GM18861 (cell line): Measurements from ENCODE around the gene LATS1.
"Not testable (repeated sequence)": the region's sequence is repeated elsewhere in the genome, so short reads cannot be mapped to it uniquely, and the experiment has no call there.

Experiments
- ATAC-seq: cut with Tn5 transposase; IDR thresholded peaks from one replicate; pipeline ENCODE4 v1.9.1; 2021; ENCODE audit not compliant: unreplicated experiment

LATS1 gene

GRCh38 chr6:149728499-149729234, 10.8 kb upstream of the LATS1 start:
- ATAC-seq = no peak

- ATAC-seq = no peak
Measured at GRCh38 chr6:149727793-149728498, 10.0 kb upstream of the LATS1 start.

- ATAC-seq = no peak
Measured at GRCh38 chr6:149725785-149726184, 7.9 kb upstream of the LATS1 start.

DNA sequence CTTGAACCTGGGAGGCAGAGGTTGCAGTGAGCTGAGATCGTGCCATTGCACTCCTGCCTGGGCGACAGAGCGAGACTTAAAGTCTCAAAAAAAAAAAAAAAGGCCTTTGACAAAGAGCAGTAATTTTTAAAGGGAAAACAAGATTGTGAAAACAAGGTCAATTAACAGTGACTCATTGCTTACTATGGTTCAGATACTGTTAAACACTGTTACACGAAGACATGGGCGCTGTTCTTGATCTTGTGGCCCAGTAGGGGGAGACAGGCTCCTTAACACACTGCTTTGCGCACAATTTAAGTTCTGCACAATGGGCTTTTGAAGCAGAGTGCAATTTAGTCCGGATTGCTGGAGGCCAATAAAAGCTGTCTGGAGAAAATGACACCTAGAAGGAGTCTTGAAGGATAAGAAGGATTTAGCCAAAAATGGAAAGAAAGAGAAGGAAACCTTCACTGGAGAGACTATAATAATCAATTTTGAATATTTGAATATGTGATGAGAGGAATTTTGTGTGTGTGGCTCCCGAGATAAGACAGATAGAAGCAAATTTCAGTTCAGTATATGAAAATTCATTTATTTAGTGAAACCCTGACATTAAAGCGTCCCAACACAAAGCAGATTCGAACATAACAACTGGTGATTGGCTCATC, 6.0 kb upstream of the LATS1 start:
- no peak for ATAC-seq

- no peak for ATAC-seq
Measured at GRCh38 chr6:149723262-149723661, 5.4 kb upstream of the LATS1 start.

- ATAC-seq = no peak
Measured at GRCh38 chr6:149719531-149719930, 1.6 kb upstream of the LATS1 start.

GRCh38 chr6:149717255-149717587, 680 bp downstream of the LATS1 start:
- ATAC-seq = no peak

DNA sequence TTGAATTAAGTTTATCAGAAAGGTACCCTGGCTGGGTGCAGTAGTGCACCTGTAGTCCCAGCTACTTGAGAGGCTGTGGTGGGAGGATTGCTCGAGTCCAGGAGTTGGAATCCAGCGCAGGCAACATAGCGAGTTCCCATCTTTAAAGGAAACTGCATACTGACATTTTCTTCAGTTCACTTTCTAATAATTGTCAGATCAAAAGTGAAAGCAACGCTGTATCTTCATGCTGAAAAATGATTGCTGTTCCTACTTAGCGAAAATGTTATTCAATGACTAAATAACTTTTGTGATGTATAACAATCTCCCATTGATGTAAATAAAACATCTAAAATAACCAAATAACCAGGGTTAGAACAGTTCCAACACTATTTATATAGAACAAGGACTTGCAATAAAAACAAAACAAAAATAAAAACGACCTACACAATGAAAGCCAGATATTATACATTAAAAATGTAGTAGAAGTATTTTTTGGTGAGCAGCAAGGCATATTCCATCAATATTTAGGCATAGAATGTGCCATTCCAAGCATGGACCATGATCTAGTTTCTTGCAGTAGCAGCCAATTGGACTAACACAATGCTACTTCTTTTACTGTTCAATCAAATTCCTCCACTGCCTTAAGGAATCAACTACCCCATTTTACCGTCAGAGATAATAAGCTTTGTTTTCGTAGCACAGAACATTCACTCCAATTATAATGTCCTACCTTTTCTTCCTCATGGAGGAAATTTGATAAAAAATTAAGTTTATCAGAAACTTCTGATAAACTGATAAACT, 1.5 kb downstream of the LATS1 start:
- no peak for ATAC-seq

- no peak for ATAC-seq
Measured at GRCh38 chr6:149714442-149714841, 3.5 kb downstream of the LATS1 start.

GRCh38 chr6:149711711-149712110, 6.2 kb downstream of the LATS1 start:
- no peak for ATAC-seq

GRCh38 chr6:149701714-149702113, 16.2 kb downstream of the LATS1 start:
- ATAC-seq = no peak

DNA sequence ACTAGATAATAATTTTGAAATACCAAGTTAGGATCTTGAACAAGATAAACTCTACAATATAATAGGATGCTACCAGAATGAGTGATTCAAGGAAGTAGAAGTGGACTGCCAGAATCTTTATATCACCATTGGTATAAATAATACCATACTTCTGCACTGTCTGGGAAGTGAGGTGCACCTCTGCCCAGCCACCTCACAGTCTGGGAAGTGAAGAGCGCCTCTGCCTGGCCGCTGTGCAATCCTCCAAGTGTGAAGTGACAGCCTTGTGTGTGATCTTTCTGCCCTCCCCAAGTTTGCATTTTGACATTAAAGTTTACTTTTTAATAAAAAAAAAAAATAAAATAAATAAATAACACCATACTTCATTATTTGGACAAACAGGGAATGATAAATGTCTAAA, 18.8 kb downstream of the LATS1 start:
- no peak for ATAC-seq

- no peak for ATAC-seq
Measured at GRCh38 chr6:149698175-149698574, 19.7 kb downstream of the LATS1 start.

GRCh38 chr6:149696901-149697300, 21.0 kb downstream of the LATS1 start:
- no peak for ATAC-seq

- ATAC-seq = no peak
Measured at GRCh38 chr6:149694921-149695320, 23.0 kb downstream of the LATS1 start.

DNA sequence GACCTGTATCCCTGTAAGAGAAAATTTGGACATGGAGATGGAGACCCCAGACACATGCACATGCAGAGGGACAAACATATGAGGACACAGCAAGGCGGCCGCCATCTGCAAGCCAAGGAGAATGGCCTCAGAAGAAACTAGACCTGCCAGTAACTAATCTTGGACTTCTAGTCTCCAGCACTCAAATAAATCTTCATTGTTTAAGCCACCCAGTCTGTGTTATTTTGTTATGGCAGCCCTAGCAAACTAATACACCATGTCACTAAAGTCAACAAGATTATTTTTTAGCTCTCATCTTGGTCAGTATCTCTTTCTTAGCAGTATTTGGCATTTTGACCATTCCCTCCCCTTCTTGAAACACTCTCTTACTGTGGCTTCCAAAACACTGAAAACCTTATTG, 26.7 kb downstream of the LATS1 start:
- ATAC-seq = no peak

DNA sequence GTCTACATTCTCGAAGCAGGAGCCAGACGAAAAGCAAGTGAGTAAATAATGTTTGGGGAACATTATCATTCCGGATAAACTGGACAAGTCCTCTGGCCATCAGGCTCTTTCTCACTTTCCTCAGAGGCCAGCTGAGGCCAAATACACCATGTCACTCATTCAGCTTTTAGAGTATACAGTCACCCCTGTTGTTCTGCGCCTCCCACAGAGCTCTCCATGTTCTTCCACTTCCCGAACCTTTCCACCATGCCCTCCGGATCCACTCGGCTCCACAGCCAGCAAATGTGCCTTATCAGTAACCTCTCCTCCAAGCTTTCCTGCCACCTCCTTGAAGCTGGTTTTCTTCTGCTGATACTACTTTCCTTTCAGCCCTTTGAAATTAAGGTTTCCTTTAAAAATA, 31.7 kb downstream of the LATS1 start:
- ATAC-seq = no peak

- no peak for ATAC-seq
Measured at GRCh38 chr6:149683256-149683859, 34.5 kb downstream of the LATS1 start.

DNA sequence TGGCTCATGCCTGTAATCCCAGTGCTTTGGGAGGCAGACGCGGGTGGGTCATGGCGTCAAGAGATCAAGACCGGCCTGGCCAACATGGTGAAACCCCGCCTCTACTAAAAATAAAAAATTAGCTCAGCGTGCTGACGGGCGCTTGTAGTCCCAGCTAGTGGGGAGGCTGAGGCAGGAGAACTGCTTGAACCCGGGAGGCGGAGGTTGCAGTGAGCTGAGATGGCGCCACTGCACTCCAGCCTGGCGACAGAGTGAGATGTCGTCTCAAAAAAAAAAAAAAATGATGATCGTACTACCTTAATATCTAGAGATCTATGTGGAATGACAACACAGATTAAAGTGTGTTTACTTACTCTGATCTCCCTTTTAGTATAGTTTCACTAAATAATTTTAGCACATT, 36.1 kb downstream of the LATS1 start:
- not testable (repeated sequence) for ATAC-seq

DNA sequence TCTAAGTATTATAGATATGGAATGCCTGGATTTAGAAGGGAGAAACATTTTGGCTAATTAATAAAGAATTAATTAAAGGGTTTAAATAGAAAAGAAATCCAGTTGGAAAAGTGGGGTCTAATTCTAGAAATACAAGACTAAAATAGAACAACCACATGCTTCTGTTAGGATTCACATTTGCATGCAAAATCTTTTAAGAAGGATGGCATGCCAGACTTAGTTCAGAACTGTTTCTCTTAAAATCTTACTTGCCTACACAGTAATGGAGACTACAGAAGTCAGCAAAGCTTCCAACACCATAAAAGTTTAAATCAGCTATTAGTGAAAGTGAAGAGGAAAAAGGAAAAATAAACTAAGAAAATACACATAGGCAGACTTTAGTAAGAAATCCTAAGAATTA, 36.7 kb downstream of the LATS1 start:
- no peak for ATAC-seq

DNA sequence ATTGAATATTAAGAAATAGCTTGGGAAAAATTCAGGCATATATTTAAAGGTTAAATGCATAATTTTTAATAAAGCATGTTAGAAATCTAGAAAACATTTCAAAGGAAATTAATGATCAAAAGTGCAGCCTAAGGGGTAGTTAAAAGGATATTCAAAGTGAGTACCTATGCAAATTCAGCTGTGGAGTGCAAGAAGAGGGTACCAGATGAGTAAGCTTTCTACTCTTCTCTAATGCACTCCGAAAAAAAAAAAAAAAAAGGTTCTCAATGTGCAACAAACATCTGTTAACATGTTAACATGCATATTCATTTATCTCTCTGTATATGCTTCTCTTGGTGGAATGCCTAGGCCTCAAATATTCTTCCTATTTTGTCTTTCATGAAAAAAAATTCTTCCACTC, 37.4 kb downstream of the LATS1 start:
- ATAC-seq = peak; percentile 59
